Esophagus squamous epithelium (tissue), 5 donors: ENCODE results near the gene SMIM38. TPM values are rescaled to one million over a fixed set of nuclear protein-coding genes. Genes with fewer than 3 reads are reported as not detected.

ENCODE experiments used
- DNase-seq: peaks from one replicate; lab custom pipeline; 2025; lab: John Stamatoyannopoulos, UW
- H3K27ac ChIP-seq, 4 donors: fragments of 200-600 bp; sonication (generic); one replicate each; pipeline ENCODE4 v1.5.1; 2016 to 2019; ENCODE audit warnings: mild to moderate bottlenecking in 1 of 4
- H3K27me3 ChIP-seq, 4 donors: fragments of 200-600 bp; sonication (generic); 1 replicate in 3 of 4; 2 replicates in 1 of 4; pipeline versions ENCODE4 v1.5.1 to v1.6.0; 2017 to 2021; ENCODE audit warnings: antibody characterized with exemption in 1 of 4
- H3K36me3 ChIP-seq, 3 donors: fragments of 200-600 bp; sonication (generic); one replicate each; pipeline ENCODE4 v1.5.1; 2016 to 2019
- H3K4me1 ChIP-seq, 3 donors: fragments of 200-600 bp; sonication (generic); one replicate each; pipeline ENCODE4 v1.5.1; 2017 to 2019
- H3K4me3 ChIP-seq, 4 donors: fragments of 200-600 bp; sonication (generic); 1 replicate in 3 of 4; 2 replicates in 1 of 4; pipeline ENCODE4 v1.5.1; 2016 to 2019; ENCODE audit warnings: mild to moderate bottlenecking in 2 of 4, moderate library complexity in 1 of 4
- H3K9me3 ChIP-seq, 3 donors: fragments of 200-600 bp; sonication (generic); one replicate each; pipeline ENCODE4 v1.5.1; 2016 to 2019
- POLR2A ChIP-seq, 4 donors: fragments of 450-650 bp; IDR thresholded peaks; one replicate each; pipeline ENCODE4 v1.6.1; 2017; ENCODE audit warnings: antibody characterized with exemption in 4 of 4, mild to moderate bottlenecking in 4 of 4, moderate library complexity in 3 of 4
- WGBS, 2 donors: methylation state at CpG; one replicate each; pipeline ENCODE4 v1.1.5; 2018; 5-methylcytosine and 5-hydroxymethylcytosine counted together
- intact Hi-C: fragments of 100-400 bp; cut with DNase I; formaldehyde crosslinking; loops from one replicate; pipeline ENCODE4 v1.15.0; 2022
- total RNA-seq, 4 donors: library from RNA; depleted of rRNA; stranded (reverse); fragments of >200 nt; gene quantifications; one replicate each; pipeline ENCODE4 v1.1.0, GENCODE V29; 2016
- TF ChIP-seq, protein P1 (sequence below), 6 experiments: fragments of 450-650 bp in 4 of 6; fragments of 200-600 bp in 2 of 6; sonication (generic) in 2 of 6; IDR thresholded peaks; one replicate each; pipeline ENCODE4 v1.5.1; 2016 to 2019; ENCODE audit warnings: antibody characterized with exemption in 6 of 6, mild to moderate bottlenecking in 4 of 6, moderate library complexity in 4 of 6
- donor health status: DM: yes; HTN: yes; CAD: no.

Gene SMIM38
- total RNA-seq, 4 donors from 2014 or later, result 0.15 to 0.19 TPM; not detected in 2

DNA sequence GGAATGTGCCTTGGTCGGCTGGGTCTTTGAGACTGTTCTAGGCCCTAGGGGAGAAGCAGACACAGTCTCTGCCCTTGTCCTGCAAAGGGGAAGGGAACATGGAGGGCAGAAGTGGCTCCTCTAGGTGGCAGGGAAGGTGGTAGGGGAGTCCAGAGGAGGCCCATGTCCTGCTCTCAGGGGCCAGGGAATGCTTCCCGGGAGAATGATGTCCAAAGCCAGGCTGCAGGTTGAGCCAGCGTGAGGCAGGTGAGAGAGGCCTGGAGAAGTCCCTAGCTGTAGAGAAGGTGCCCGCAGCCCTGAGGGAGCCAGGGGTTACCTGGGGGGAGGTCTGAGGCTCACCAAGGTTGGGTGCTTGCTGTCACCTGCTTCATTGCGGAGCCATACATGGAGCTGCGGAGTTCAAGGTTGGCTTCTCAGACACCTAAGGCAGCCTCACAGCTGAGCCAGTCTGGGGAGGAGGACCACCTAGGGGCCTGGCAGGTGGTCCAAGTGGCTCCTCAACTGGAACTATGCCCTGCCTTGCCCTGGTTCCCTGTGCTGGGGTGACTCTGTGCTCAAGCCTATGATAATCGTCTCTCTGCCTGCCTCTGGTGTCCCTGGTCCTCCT lies 46.1 kb downstream of the SMIM38 start:
- TF ChIP-seq POLR2A (IDR thresholded peaks at IDR 0.05), result no peak
- DNase-seq, result no peak
- WGBS, 2 donors, result 79 to 96% methylated on average over 3 to 5 of the region's 7 CpGs
- Histone ChIP-seq H3K27ac (no peak overlapping the region), H3K4me3 (no peak overlapping the region), H3K36me3 (no peaks in the 10 kb centered on the region), H3K4me1 (peaks cover 0 to 9% (median 0%) of the 10 kb centered on the region in 3 donors), H3K9me3 (no peaks in the 10 kb centered on the region), H3K27me3 (peaks cover 0 to 25% (median 0%) of the 10 kb centered on the region in 4 donors)
- intact Hi-C loops, result no loop called here

DNA sequence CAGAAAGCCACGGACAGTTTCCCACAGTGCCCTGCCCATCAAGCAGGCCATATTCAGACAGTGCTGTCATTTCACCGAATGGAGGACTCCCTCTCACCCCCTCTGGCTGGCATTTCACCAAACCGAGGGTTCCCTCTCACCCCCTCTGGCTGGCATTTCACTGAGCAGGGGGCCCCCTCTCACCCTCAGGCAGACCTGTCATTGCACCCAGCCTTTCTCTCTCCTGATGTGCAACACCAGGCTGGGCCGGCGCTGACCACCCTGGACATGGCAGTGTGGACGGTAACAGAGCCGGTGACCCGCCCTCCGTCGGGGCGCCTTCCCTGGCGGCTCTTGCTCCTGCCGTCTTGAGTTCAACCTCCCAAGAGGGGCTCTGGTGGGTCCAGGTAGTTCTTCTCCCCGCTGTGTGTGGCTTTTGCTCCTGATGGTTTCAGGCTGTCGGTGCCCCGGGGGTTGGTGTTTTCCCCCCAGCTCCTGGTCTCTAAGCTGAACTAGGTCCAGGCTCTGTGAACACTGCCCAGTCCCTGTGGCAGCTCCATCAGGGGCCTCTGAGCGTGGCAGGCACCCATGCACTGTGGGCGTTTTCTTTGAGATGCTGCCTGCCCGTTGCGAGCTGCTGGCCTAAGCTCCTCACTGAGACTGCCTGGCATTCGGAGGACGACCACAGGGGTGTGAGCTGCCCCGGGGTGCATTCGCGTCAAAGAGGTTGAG lies 46.9 kb downstream of the SMIM38 start:
- intact Hi-C loops, result no loop called here
- H3K36me3 ChIP-seq, result no peaks in the 10 kb centered on the region
- H3K27me3 ChIP-seq, result peaks cover 0 to 25% (median 0%) of the 10 kb centered on the region in 4 donors
- peaks cover 0 to under 1% (median 0%) of the 10 kb centered on the region in 3 donors for H3K9me3 ChIP-seq
- H3K4me3 ChIP-seq, result no peak overlapping the region
- H3K27ac ChIP-seq, result no peak overlapping the region
- no peak for DNase-seq
- TF ChIP-seq, protein P1, sequence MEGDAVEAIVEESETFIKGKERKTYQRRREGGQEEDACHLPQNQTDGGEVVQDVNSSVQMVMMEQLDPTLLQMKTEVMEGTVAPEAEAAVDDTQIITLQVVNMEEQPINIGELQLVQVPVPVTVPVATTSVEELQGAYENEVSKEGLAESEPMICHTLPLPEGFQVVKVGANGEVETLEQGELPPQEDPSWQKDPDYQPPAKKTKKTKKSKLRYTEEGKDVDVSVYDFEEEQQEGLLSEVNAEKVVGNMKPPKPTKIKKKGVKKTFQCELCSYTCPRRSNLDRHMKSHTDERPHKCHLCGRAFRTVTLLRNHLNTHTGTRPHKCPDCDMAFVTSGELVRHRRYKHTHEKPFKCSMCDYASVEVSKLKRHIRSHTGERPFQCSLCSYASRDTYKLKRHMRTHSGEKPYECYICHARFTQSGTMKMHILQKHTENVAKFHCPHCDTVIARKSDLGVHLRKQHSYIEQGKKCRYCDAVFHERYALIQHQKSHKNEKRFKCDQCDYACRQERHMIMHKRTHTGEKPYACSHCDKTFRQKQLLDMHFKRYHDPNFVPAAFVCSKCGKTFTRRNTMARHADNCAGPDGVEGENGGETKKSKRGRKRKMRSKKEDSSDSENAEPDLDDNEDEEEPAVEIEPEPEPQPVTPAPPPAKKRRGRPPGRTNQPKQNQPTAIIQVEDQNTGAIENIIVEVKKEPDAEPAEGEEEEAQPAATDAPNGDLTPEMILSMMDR (IDR thresholded peaks at IDR 0.05), result no peak
- 82 to 94% methylated on average over 3 to 16 of the region's 25 CpGs for WGBS, 2 donors
- H3K4me1 ChIP-seq, result peaks cover 0 to 9% (median 0%) of the 10 kb centered on the region in 3 donors

DNA sequence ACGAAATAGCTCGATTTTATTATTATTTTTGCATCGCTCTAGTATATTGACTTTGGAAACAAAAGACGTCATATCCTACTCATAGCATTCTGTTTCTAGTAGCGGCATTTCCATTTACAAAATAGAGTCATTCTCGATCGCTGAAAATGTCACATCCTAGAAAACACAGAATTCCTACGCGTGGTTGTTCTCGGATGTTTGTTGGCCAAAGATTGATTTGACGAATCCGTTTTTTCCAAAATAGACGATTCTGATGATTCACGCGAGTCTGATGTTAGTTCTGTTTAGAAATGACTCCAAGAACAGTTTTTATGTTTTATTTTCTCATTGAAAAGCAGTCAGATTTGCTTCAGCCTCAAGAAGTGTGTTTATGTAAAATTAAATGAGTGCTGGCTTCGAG lies 47.6 kb downstream of the SMIM38 start:
- intact Hi-C loops, result no loop called here
- Histone ChIP-seq H3K4me1 (peaks cover 0 to 9% (median 0%) of the 10 kb centered on the region in 3 donors), H3K27me3 (peaks cover 0 to 25% (median 0%) of the 10 kb centered on the region in 4 donors), H3K9me3 (peaks cover 0 to 8% (median 0%) of the 10 kb centered on the region in 3 donors), H3K27ac (no peak overlapping the region), H3K4me3 (no peak overlapping the region), H3K36me3 (no peaks in the 10 kb centered on the region)
- 79 to 87% methylated on average over 16 of the region's 16 CpGs for WGBS, 2 donors
- DNase-seq, result no peak
- TF ChIP-seq POLR2A (IDR thresholded peaks at IDR 0.05), result no peak
- TF ChIP-seq, protein P1 (IDR thresholded peaks at IDR 0.05), result no peak

DNA sequence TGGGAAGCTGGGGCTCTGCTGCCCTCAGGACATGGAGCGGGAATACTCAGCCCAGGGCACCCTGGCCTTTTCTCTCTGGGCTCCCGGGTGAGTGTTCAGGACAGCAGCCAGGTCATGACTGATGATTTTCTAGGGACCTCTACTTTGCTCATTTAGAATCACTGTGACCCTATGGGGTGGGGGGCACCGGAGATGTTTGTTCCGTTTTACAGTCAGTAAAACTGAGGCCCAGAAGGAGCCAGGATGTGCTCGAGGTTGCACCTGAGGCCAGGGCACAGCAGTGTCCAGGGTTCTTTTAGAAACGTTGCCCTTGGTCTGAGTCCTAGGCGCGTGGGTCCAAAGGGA lies 48.1 kb downstream of the SMIM38 start:
- Histone ChIP-seq H3K36me3 (no peaks in the 10 kb centered on the region), H3K27ac (no peak overlapping the region), H3K4me3 (no peak overlapping the region), H3K9me3 (peaks cover 0 to 10% (median 0%) of the 10 kb centered on the region in 3 donors), H3K4me1 (peaks cover 0 to 9% (median 0%) of the 10 kb centered on the region in 3 donors), H3K27me3 (peaks cover 0 to 25% (median 0%) of the 10 kb centered on the region in 4 donors)
- intact Hi-C loops, result no loop called here
- DNase-seq, result no peak
- TF ChIP-seq, protein P1 (IDR thresholded peaks at IDR 0.05), result no peak
- 56 to 71% methylated on average over 2 to 3 of the region's 8 CpGs for WGBS, 2 donors

DNA sequence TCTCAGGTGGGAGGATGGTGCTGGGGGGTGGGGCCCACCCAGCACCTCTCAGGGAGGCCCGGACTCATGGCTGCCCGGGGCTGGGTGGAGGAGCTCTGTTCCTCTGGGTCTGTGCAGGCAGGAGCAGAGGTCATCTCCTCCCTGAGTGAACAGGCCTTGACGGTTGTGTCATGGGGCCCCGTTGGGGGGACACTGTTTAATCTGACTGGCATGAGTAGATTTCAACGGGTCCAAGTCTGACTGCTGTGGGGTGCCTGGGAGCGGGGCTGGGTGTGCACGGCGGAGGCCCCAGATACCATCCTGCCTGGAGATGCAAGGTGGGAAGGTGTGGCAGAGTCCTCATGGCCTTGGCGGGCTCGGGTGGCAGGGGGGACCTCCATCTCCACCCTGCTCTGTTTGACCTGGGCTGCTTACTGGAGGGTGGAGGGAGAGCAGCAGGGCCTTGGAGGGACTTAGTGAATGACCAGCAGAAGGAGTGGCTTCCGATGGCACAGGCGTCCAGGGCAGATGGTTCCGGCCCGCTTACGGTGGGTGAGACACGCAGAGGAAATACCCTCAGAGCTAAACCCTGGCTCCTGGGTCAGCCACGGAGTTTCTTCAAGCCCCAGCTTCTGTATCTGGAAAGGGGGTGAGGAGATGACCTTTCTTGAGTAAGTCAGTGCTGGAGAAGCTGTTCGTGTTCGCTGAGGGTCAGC lies 48.7 kb downstream of the SMIM38 start:
- H3K27me3 ChIP-seq, result peaks cover 0 to 27% (median 0%) of the 10 kb centered on the region in 4 donors
- no peaks in the 10 kb centered on the region for H3K36me3 ChIP-seq
- no peak for DNase-seq
- peaks cover 0 to 9% (median 0%) of the 10 kb centered on the region in 3 donors for H3K4me1 ChIP-seq
- WGBS, 2 donors, result 50 to 100% methylated on average over 2 to 4 of the region's 19 CpGs
- H3K4me3 ChIP-seq, result no peak overlapping the region
- intact Hi-C loops, result no loop called here
- H3K27ac ChIP-seq, result no peak overlapping the region
- TF ChIP-seq, protein P1 (IDR thresholded peaks at IDR 0.05), result no peak
- TF ChIP-seq POLR2A (IDR thresholded peaks at IDR 0.05), result no peak
- peaks cover 0 to 10% (median 0%) of the 10 kb centered on the region in 3 donors for H3K9me3 ChIP-seq
